H1 (cell line): ENCODE data around the gene FAM184B. TPM values are rescaled to one million over a fixed set of nuclear protein-coding genes. Genes with fewer than 3 reads are reported as not detected.

Experiments used
- CTCF ChIA-PET: fragments of 300-600 bp; sonication (Branson Sonifier 250); formaldehyde crosslinking; loops from one replicate; lab custom pipeline; 2021; ENCODE audit not compliant: partially characterized antibody; lab: Charles Lee
- POLR2A ChIA-PET: fragments of 300-600 bp; sonication (Branson Sonifier 250); formaldehyde crosslinking; loops from one replicate; lab custom pipeline; 2021; ENCODE audit warnings: inconsistent platforms; ENCODE audit not compliant: partially characterized antibody; lab: Charles Lee
- DNase-seq, 2 experiments: peaks; one replicate each; pipeline versions ENCODE4 v3.0.0 to v3.0.0-alpha.2; 2010 to 2022; ENCODE audit warnings: low spot score in 2 of 2, low read depth in 1 of 2, mixed read lengths in 1 of 2
- FAIRE-seq: peaks from 2 replicates; lab custom pipeline; 2011; peaks lifted over from hg19 to GRCh38; lab: Jason Lieb, UNC
- H2AFZ ChIP-seq: 2 replicates; pipeline ENCODE4 v1.8.1; 2012; ENCODE audit warnings: low read length, inconsistent platforms
- H2AK5ac ChIP-seq: 2 replicates; pipeline ENCODE4 v1.6.1; 2013; ENCODE audit warnings: low read depth, low read length
- H2BK120ac ChIP-seq: replicated peaks from 2 replicates; pipeline ENCODE3; 2013; ENCODE audit warnings: low read depth, low read length, inconsistent platforms
- H2BK12ac ChIP-seq: 2 replicates; pipeline ENCODE4 v1.6.1; 2013; ENCODE audit warnings: low read depth, low read length
- H2BK15ac ChIP-seq: 2 replicates; pipeline ENCODE4 v1.6.1; 2013; ENCODE audit warnings: low read length
- H2BK20ac ChIP-seq: 2 replicates; pipeline ENCODE4 v1.6.1; 2013; ENCODE audit warnings: low read length
- H2BK5ac ChIP-seq: 2 replicates; pipeline ENCODE4 v1.6.1; 2013; ENCODE audit warnings: low read depth, low read length
- H3K14ac ChIP-seq: 2 replicates; pipeline ENCODE4 v1.6.1; 2013; ENCODE audit warnings: inconsistent platforms; ENCODE audit not compliant: insufficient read length
- H3K18ac ChIP-seq: 2 replicates; pipeline ENCODE4 v1.6.1; 2013; ENCODE audit warnings: low read length; ENCODE audit errors: extremely low read depth
- H3K23ac ChIP-seq: 2 replicates; pipeline ENCODE4 v1.6.1; 2013; ENCODE audit warnings: inconsistent platforms; ENCODE audit not compliant: insufficient read length
- H3K23me2 ChIP-seq: 2 replicates; pipeline ENCODE4 v1.6.1; 2013; ENCODE audit warnings: low read depth, low read length
- H3K27ac ChIP-seq: 2 replicates; pipeline ENCODE4 v1.6.1; 2011; ENCODE audit warnings: low read depth, low read length, inconsistent platforms
- H3K27me3 ChIP-seq, 4 experiments: replicated peaks in 1 of 4; 1 replicate in 1 of 4; 2 replicates in 3 of 4; pipeline versions ENCODE4 v1.6.1 to v1.8.1; 2011 to 2013; ENCODE audit warnings: low read length in 3 of 4, mild to moderate bottlenecking in 3 of 4, inconsistent platforms in 2 of 4, mixed read lengths in 2 of 4, moderate library complexity in 1 of 4; ENCODE audit not compliant: control insufficient read depth in 3 of 4, insufficient read depth in 3 of 4; ENCODE audit errors: extremely low read depth in 1 of 4
- H3K36me3 ChIP-seq, 4 experiments: 2 replicates each; pipeline versions ENCODE4 v1.6.1 to v1.8.1; 2011 to 2013; ENCODE audit warnings: mild to moderate bottlenecking in 4 of 4, low read length in 3 of 4, moderate library complexity in 2 of 4, control low read depth in 1 of 4, inconsistent platforms in 1 of 4; ENCODE audit not compliant: insufficient read depth in 4 of 4, control insufficient read depth in 2 of 4
- H3K4ac ChIP-seq: replicated peaks from 2 replicates; pipeline ENCODE3; 2013; ENCODE audit warnings: low read length, low read depth, mixed read lengths, inconsistent platforms; ENCODE audit not compliant: insufficient read length
- H3K4me1 ChIP-seq, 4 experiments: replicated peaks in 1 of 4; 1 replicate in 1 of 4; 2 replicates in 3 of 4; pipeline versions ENCODE4 v1.6.1 to v1.8.1; 2011 to 2013; ENCODE audit warnings: low read length in 3 of 4, inconsistent platforms in 2 of 4, mixed read lengths in 1 of 4; ENCODE audit not compliant: insufficient read depth in 4 of 4, control insufficient read depth in 3 of 4
- H3K4me2 ChIP-seq, 2 experiments: 2 replicates each; pipeline versions ENCODE4 v1.6.1 to v1.8.1; 2011 to 2013; ENCODE audit warnings: low read depth in 2 of 2, low read length in 2 of 2, control low read depth in 1 of 2, inconsistent platforms in 1 of 2, mild to moderate bottlenecking in 1 of 2; ENCODE audit not compliant: insufficient read depth in 1 of 2
- H3K4me3 ChIP-seq, 4 experiments: fragments of 200-600, 300-600 bp in 1 of 4; sonication (generic), shearing (Covaris generic), sonication (Bioruptor Twin) in 1 of 4; 2 replicates each; pipeline versions ENCODE4 v1.5.1 to v1.8.1; 2011 to 2016; ENCODE audit warnings: low read length in 4 of 4, low read depth in 3 of 4, control low read depth in 2 of 4, inconsistent platforms in 2 of 4, mild to moderate bottlenecking in 2 of 4, mixed read lengths in 1 of 4, moderate library complexity in 1 of 4; ENCODE audit not compliant: insufficient read depth in 2 of 4; ENCODE audit errors: extremely low read depth in 1 of 4
- H3K56ac ChIP-seq: replicated peaks from 2 replicates; pipeline ENCODE3; 2013; ENCODE audit warnings: low read depth, mild to moderate bottlenecking, mixed read lengths, low read length, inconsistent platforms; ENCODE audit not compliant: insufficient read length
- H3K79me1 ChIP-seq: 2 replicates; pipeline ENCODE4 v1.6.1; 2013; ENCODE audit warnings: low read depth, low read length, control low read depth
- H3K79me2 ChIP-seq, 2 experiments: 2 replicates each; pipeline versions ENCODE4 v1.6.1 to v1.8.1; 2012 to 2013; ENCODE audit warnings: low read length in 2 of 2, mild to moderate bottlenecking in 2 of 2, inconsistent platforms in 1 of 2; ENCODE audit not compliant: insufficient read depth in 2 of 2, control insufficient read depth in 1 of 2
- H3K9ac ChIP-seq, 4 experiments: replicated peaks in 1 of 4; 1 replicate in 1 of 4; 2 replicates in 3 of 4; pipeline versions ENCODE4 v1.6.1 to v1.8.1; 2011 to 2013; ENCODE audit warnings: low read depth in 3 of 4, low read length in 3 of 4, control low read depth in 2 of 4, mild to moderate bottlenecking in 2 of 4, moderate library complexity in 2 of 4, inconsistent platforms in 1 of 4; ENCODE audit errors: extremely low read depth in 1 of 4
- H3K9me3 ChIP-seq, 2 experiments: 2 replicates each; pipeline versions ENCODE4 v1.6.1 to v1.8.1; 2012 to 2013; ENCODE audit warnings: mild to moderate bottlenecking in 2 of 2, moderate library complexity in 2 of 2, control low read depth in 1 of 2, inconsistent platforms in 1 of 2, low read depth in 1 of 2, low read length in 1 of 2, mixed read lengths in 1 of 2; ENCODE audit not compliant: insufficient read depth in 2 of 2
- H4K20me1 ChIP-seq, 2 experiments: replicated peaks in 1 of 2; 2 replicates each; pipeline versions ENCODE3 to v1.8.1; 2011 to 2013; ENCODE audit warnings: inconsistent platforms in 2 of 2, low read length in 2 of 2, mild to moderate bottlenecking in 1 of 2; ENCODE audit not compliant: insufficient read depth in 2 of 2, control insufficient read depth in 1 of 2
- H4K5ac ChIP-seq: 2 replicates; pipeline ENCODE4 v1.6.1; 2013; ENCODE audit warnings: low read length, low read depth, mixed read lengths, inconsistent platforms; ENCODE audit not compliant: insufficient read length
- H4K8ac ChIP-seq: 2 replicates; pipeline ENCODE4 v1.8.0; 2013; ENCODE audit warnings: mild to moderate bottlenecking, moderate library complexity, low read length, inconsistent platforms; ENCODE audit not compliant: insufficient read depth; ENCODE audit errors: extremely low read depth
- H4K91ac ChIP-seq: replicated peaks from 2 replicates; pipeline ENCODE3; 2013; ENCODE audit warnings: low read length, mixed read lengths, inconsistent platforms; ENCODE audit not compliant: insufficient read length
- EP300 ChIP-seq, 2 experiments: IDR thresholded peaks; 1 replicate in 1 of 2; 2 replicates in 1 of 2; pipeline ENCODE4 v1.6.1; 2011 to 2012; ENCODE audit warnings: low read depth in 2 of 2, low read length in 2 of 2, mild to moderate bottlenecking in 2 of 2, borderline replicate concordance in 1 of 2, inconsistent platforms in 1 of 2, moderate library complexity in 1 of 2
- NRF1 ChIP-seq: IDR thresholded peaks from 2 replicates; pipeline ENCODE4 v1.6.1; 2011; ENCODE audit warnings: mild to moderate bottlenecking, low read depth, low read length, improper control_type of control experiment
- RFX5 ChIP-seq: IDR thresholded peaks from 2 replicates; pipeline ENCODE4 v1.6.1; 2011; ENCODE audit warnings: low read depth, low read length, improper control_type of control experiment, borderline replicate concordance
- SAP30 ChIP-seq: fragments of 300-600 bp; sonication (generic); IDR thresholded peaks from 2 replicates; pipeline ENCODE4 v1.7.1; 2012; ENCODE audit warnings: low read length, moderate library complexity, mild to moderate bottlenecking, inconsistent platforms; ENCODE audit not compliant: insufficient read depth, insufficient replicate concordance
- SIRT6 ChIP-seq: IDR thresholded peaks from one replicate; pipeline ENCODE4 v1.7.1; 2012; ENCODE audit warnings: low read length, inconsistent platforms
- SP4 ChIP-seq: IDR thresholded peaks from 2 replicates; pipeline ENCODE4 v1.6.1; 2012; ENCODE audit warnings: low read length, inconsistent platforms
- WGBS, 2 experiments: shearing (Covaris generic) in 1 of 2; methylation state at CpG; one replicate each; pipeline versions ENCODE4 v1.1.6 to v1.1.7; 2013 to 2015; ENCODE audit warnings: low lambda C conversion rate in 2 of 2, mixed read lengths in 2 of 2, inconsistent platforms in 1 of 2, low coverage in 1 of 2, missing lambda C conversion rate in 1 of 2; ENCODE audit not compliant: insufficient replicate concordance in 2 of 2, insufficient coverage in 1 of 2, insufficient read length in 1 of 2; ENCODE audit errors: extremely low coverage in 1 of 2, missing lambda C conversion rate in 1 of 2; 5-methylcytosine and 5-hydroxymethylcytosine counted together
- polyA plus RNA-seq, 7 experiments: library from polyadenylated mRNA; depleted of rRNA in 3 of 7; stranded (reverse) in 5 of 7; unstranded in 2 of 7; fragments of >200 nt in 5 of 7; fragments of 200-250 nt in 2 of 7; gene quantifications; 1 replicate in 5 of 7; 2 replicates in 1 of 7; 4 replicates in 1 of 7; pipeline versions ENCODE4 v1.2.1 to v1.2.3, GENCODE V29; 2011 to 2013; ENCODE audit warnings: missing spikeins in 2 of 7, mixed read lengths in 2 of 7
- total RNA-seq: library from RNA; stranded (reverse); fragmentation: NEBNext Ultra II Directional; extraction: Animal tissue kit (Norgen Biotek cat#: 25700); gene quantifications from 2 replicates; pipeline ENCODE4 v1.2.1, GENCODE V29; 2021
- TF ChIP-seq, protein P1 (sequence below): IDR thresholded peaks from 2 replicates; pipeline ENCODE4 v1.6.1; 2012; ENCODE audit warnings: inconsistent platforms
- TF ChIP-seq, protein P2 (sequence below): IDR thresholded peaks from 2 replicates; pipeline ENCODE4 v1.6.1; 2012; ENCODE audit warnings: inconsistent platforms

FAM184B gene
- total and polyA plus RNA-seq, 2 of the 8 experiments (the other 6 are each of a cell fraction or from before 2014, with no cell fraction given): 0.05 to 0.39 TPM

DNA sequence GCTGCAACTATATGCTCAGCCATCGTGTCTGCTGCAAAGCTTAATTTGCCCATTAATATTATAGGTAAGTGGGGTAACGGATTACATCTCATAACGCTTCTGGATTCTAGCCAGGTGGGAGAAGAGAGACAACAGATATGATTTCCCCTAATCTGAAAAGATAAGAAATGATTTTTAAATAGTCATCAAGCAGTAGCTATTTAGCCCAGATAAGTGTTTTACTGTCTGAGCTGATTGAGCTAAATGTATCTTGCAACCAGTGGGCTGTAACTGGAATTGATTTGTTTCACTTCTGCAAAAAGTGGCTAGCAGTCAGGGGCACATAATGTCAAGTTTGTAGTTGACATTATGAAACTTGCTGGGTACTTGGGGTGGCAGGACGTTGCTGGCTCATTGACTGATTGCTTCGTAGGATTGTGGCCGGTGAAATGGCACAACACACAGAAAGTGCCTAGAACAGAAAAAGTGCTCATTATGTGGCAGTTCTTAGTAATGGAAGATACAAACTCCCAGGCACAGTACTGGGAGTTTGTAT is 185.9 kb downstream of the FAM184B start:
- Histone ChIP-seq H3K23me2 (no peaks in the 10 kb centered on the region), H2BK12ac (no peak overlapping the region), H3K23ac (no peak overlapping the region), H3K9me3 (no peaks in the 10 kb centered on the region), H3K79me2 (no peaks in the 10 kb centered on the region), H3K4me2 (no peak overlapping the region), H3K9ac (no peak overlapping the region), H2AFZ (no peak overlapping the region), H2AK5ac (no peak overlapping the region), H3K36me3 (peaks cover 5 to 27% (median 21%) of the 10 kb centered on the region in 4 experiments), H2BK15ac (no peak overlapping the region), H3K27ac (no peak overlapping the region), H2BK20ac (no peak overlapping the region), H3K4me3 (no peak overlapping the region), H4K5ac (no peak overlapping the region), H3K18ac (no peak overlapping the region), H4K8ac (no peak overlapping the region), H3K4me1 (no peaks in the 10 kb centered on the region), H4K91ac (no peak overlapping the region), H4K20me1 (peaks cover 0 to 1% of the 10 kb centered on the region in 2 experiments), H2BK120ac (no peak overlapping the region), H3K79me1 (no peaks in the 10 kb centered on the region), H3K56ac (no peak overlapping the region), H3K4ac (no peak overlapping the region), H2BK5ac (no peak overlapping the region), H3K27me3 (no peaks in the 10 kb centered on the region), H3K14ac (no peak overlapping the region)
- TF ChIP-seq EP300 (IDR thresholded peaks at IDR 0.05; ENCODE audit: borderline replicate concordance in 1 of 2, low read depth in 2 of 2, low read length in 2 of 2) (no peak), SAP30 (no peak), SP4 (no peak), RFX5 (no peak), NRF1 (no peak), SIRT6 (no peak)
- TF ChIP-seq, protein P1, sequence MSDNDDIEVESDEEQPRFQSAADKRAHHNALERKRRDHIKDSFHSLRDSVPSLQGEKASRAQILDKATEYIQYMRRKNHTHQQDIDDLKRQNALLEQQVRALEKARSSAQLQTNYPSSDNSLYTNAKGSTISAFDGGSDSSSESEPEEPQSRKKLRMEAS: no peak
- TF ChIP-seq, protein P2, sequence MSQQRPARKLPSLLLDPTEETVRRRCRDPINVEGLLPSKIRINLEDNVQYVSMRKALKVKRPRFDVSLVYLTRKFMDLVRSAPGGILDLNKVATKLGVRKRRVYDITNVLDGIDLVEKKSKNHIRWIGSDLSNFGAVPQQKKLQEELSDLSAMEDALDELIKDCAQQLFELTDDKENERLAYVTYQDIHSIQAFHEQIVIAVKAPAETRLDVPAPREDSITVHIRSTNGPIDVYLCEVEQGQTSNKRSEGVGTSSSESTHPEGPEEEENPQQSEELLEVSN: no peak
- DNase-seq (no peak), FAIRE-seq (no peak)
- ChIA-PET POLR2A (no interaction called here), CTCF (interaction anchor here (0.7 to 1.5 kb wide), 3 partner anchors 21 to 41 kb away, joined by 3 to 4 read pairs (median 3); no protein-coding TSS in a partner anchor)
- WGBS, 2 experiments: 91% methylated on average over 6 of the region's 6 CpGs; no CpG with 5 or more reads in 1 of the 2 experiments
